ENCODE data around the gene TBX4.

The TBX4 gene

DNA sequence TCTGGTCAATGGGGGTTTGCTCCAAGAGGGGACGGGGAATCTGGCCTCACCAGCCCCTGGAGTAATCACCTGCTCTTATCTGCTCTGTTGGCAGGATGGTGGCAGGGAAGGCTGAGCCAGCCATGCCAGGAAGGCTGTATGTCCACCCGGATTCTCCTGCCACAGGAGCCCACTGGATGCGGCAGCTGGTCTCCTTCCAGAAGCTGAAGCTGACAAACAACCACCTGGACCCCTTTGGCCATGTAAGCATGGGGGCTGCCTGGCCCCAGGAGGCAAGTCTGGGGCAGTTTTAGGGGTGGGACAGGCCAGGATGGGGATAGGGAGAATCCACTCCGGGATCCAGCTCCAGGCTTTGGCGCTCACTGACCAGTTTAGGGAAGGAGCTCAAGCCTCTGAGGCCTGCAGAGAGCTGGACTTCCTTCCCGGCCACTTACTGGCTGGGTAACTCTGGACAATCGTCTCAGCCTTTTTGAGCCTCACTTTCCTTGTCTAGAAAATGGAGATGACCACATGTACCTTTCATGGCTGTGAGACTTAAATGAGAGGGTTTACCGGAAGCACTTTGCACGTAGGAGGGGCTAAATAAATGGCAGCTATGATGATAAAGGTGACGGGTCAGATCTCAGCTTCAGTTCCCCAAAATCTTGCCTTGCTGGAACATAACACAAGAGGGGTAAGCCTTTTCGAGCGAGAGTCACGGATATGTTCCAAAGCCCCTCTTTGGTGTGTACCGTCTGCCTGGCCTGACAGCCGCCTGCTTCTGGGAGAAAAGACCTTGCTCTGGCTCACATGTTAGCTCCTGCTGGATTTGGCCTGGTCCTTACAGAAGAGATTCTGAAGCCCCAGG lies 15.4 kb downstream of the TBX4 start:
- DNase-seq = peak; percentile 46

DNA sequence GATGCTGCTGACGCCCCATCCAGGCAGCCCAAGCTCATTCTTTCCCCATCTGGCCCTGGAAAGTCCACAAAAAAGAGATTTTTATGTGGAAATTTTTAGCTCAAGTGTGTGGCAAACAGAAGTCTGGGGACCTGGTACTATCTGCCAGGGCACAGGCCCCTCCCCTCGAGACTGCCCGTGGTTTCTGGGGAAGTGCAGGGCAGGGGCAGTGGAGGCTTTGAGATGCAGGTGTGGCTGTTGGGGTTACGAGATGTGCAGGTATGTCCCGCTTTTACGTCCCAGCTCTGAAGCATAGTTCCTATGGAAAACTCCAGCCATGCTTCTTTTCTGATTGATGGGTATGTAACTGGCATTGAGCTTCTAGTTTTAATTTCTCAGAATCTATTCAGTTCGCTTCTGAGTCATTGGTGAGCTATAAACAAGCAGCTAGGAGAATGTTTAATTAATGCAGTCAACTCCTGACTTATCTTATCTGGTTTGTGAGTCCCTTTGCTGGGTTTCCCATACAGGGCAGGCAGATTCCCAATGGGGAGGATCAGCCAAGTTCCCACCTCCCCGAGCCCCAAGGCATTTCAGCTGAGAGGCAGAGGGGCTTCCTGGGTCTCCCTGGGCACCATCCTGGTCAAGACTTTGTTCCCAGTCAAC lies 16.2 kb downstream of the TBX4 start:
- no peak for DNase-seq

DNA sequence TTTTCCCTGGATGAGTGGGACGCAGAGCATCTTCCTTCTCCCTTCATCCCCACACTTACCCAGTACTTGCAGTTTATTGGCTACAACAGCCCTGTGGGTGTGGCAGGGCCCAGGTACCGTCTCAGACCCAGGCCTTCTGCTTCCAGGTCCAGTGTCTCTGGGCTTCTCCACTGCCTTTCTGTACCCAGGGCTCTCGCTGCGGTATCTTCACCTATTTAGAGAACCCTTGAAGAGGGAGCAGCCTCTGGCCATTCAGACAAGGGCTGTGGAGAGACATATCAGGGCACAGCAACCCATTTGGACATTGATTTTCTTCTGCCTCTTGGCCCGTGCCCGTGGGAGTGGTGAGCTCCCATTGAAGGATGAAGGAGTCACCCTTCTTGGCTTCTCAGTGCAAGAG lies 17.3 kb downstream of the TBX4 start:
- no peak for DNase-seq

DNA sequence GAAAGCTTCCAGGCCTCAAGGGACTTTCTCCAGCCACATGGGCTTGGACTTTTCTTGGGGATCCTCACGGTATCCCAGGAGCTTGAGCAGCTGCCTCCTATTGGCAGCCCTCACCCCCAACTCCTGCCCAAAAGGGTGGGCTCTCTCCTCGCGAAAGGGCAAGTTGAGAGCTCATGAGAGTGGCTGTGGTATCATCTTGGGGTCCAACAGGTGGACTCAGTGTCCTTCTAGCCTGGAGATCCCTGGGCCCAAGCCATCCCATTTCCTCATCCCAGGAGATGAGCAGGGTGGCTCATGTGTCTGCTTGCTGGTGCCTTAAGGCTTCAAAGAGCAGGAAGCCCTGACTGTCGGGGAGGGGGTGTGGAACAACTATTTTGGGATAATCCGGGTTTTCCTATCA lies 17.7 kb downstream of the TBX4 start:
- peak; percentile 22 for DNase-seq

DNA sequence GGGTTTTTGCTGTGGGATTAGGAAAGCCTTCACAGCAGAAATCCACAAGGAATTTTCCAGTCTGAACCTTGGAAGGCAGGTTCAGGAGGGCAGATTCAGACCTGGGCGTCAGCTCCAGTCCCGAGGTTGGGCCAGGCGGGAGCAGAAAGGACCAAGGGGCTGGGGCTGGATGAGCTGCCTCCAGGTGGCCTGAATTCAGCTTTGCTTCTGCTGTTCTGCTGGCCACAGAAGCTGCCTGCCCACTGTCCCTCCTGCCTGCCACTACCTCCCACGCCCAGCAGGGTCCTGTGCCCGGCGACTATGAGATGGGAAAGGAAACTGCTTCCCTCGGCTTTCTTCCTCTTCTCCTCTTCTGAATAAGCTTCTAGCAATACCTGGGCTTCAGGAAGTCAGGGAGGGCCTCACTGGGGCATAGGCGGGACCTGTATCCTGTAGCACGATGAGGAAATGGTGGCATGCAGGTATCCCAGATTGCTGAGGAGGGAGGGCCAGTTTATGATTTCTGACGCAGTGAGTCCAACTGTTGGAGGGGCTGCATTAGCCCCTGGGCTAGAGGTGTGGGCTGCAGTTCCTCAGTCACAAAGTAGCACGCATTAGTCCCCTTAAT lies 18.4 kb downstream of the TBX4 start:
- DNase-seq = peak; percentile 55

DNA sequence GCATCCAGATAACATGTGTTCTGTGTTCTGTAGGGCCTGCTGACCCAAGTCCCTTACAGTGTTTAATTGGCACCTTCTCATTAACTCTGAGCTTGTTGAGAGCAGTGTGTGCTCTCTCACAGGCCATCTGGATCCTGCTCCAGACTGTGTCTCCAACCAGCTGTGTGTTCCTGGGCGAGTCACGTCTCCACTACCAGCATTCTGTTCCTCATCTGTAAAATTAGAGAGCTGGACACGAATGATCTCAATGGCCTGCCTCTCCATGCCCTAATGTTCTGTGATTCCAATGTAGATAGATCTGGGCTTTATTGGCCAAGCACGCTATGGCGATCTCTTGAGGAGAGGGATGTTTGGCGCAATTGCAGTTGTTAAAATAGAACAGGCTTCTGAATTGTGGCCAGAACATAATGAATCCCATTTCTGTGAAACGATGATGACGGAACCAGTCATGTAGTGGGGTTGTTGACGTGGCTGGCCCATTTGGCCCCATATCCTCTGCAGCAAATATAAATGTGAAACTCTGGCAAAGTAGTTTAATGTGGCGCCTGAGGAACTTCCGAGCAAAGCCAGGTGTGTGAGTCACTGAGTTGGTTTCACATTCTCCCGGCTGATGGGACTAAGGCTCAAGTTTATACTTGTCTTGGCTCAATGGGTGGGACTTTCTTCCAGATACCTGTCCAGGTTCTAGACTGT lies 22.2 kb downstream of the TBX4 start:
- no peak for DNase-seq

DNA sequence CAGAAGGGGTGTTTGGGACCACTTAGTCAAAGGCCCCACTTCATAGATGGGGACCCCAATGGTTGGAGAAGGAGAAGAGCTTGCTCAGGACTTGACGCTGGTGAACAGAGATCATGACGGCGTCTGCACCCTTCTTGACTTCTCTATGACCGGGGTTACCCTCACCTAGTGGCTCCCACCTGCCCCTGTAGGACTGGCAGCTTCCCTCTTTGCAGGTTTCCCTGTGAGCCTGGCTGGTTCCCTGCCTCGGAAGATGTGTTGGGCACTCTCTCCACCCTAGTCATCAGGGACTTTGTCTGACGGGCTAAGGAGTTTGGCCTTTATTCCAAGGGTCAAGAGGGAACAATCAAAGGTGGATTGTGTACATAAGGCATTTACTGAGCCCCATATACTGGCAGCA lies 22.7 kb downstream of the TBX4 start:
- DNase-seq = peak; percentile 48

DNA sequence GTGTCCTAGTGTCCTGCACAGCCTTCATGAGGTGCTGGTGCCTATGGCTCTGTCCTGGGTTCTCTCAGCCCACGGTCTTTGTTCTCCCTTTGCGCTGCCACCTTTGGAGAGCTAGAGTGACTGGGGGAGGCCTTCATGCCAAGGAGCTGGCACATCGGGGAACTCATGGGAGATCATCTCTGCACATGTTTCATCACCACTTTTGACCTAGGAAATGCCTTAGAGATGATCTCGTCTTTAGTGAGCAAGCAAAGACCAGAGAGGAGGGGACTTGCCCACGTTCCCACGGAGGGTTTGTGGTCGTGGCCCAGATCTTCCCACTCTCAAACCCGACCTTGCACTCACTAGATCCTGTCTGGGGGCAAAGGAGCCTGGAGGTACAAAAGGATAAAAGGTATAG lies 23.5 kb downstream of the TBX4 start:
- DNase-seq = peak; percentile 24

DNA sequence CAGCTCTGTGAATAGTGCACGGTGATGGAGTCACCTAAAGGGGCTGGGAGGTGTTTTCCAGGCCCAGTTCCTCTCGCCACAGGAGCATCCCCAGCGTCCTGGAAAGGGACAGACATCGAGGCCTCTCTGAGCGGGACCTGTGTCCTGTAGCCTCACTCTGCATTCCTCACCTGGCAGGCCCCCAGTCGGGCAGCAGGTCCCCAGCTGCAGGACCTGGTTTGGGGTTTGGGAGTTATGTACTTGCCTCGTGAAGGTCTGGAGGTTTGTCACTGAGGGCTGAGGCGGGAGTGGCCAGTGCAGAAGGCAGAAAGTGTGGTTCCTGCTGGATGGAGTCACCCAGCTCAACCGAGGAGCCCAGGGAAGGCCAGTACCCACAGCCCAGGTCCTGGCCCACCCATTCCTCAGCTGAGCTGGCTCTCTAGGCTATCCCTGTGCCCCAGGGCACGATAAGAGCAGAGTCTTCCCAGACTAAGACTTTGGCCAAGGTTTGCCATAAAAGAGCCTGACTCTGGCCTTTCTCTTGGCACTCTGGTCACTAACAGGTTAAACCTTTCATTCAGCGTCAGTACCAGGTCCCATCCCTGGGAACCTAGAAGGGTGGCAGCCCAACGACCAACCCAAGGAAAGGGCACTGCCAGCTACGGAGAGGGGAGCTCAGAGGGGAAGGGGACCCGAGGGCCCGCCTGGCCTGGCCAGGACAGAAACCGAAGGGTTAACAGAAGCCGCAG lies 24.4 kb downstream of the TBX4 start:
- DNase-seq = peak; percentile 41

DNA sequence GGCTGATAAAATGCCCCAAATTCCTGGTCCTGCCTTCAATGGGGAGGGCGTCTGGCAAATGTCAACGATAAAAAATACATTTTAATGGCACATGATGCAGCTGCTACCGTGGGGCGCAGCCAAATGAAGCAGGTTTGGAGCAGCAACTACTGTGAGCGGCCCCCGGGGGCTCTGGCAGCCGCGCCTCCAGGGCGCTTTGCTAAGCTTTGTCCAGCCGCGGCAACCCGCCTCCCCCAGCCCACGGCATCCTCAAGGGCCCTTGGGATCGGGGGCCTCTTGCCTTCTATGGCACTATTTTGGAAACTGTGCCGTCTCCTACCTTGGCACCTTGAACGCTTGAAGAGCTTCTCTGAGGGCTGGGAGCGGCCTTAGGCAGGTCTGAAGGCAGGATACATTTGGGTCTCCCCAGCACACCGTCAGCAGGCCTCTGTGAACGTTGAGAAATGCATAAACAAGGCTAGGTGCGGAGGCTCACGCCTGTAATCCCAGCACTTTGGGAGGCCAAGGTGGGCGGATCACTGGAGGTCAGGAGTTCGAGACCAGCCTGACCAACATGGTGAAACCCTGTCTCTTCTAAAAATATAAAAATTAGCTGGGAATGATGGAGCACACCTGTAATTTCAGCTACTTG lies 25.1 kb downstream of the TBX4 start:
- DNase-seq = peak; percentile 52

DNA sequence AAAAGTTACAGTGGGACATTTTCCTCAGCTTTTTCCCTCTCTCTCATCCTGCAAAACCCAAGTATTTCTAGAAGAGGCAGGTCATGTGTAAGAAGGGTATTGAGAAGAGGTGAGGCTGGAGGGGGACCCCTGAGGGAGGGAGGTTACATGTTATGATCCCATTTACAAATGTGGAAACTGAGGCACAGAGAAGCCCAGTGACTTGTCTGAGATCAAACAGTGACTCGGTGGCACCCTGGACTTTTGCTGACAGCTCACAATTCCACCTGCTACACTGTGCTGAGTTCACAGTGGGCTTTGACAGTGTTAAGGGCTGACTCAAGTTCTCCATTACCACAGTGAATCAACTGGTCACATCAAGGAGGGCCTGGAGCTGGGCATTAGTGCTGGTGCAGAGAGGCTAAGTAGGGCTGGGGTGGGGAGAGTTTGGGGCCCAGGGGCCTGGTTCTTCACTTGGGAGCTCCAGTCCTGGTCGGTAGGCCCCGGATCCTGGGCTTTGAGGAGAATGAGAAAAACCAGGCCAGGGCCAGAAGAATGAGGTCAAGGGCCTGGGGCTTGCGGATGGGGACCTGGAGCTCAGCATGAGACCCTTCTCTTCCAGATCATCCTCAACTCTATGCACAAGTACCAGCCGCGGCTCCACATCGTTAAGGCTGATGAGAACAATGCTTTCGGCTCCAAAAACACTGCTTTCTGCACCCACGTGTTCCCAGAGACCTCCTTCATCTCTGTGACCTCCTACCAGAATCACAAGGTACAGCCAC lies 26.0 kb downstream of the TBX4 start:
- DNase-seq = peak; percentile 24

DNA sequence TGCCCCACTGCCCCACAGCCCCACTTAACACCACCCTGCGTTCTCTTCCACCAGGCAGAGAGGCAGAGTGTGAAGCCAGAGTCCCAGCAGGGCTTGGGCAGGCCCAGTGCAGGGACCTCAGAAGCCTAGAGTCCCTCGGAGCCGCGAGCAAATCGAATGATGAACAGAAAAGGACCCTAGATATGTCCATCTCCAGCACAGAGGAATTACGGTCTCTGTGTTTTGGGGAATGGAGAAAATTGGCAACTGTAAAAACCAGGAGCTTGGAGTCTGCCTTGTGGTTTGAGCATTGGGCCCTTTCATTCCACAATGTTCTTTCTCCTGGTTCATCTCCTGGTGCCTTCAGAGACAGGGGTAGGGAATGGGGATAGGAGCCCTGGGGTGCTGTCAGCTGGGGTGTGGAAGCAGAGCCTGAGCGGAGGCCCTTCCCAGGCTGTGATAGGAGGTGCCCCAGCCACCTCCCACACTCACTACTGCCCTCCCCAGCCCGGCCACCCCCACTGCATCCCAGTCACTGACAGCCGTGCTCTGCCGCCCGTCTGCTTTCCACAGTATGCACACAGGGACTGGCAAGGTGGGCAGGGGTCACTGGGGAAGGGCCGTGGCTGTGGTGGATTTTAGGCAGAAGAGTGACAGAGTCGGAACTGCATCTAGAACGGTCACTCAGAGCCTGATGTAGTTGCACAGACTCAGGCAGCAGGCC lies 26.7 kb downstream of the TBX4 start:
- peak; percentile 58 for DNase-seq

DNA sequence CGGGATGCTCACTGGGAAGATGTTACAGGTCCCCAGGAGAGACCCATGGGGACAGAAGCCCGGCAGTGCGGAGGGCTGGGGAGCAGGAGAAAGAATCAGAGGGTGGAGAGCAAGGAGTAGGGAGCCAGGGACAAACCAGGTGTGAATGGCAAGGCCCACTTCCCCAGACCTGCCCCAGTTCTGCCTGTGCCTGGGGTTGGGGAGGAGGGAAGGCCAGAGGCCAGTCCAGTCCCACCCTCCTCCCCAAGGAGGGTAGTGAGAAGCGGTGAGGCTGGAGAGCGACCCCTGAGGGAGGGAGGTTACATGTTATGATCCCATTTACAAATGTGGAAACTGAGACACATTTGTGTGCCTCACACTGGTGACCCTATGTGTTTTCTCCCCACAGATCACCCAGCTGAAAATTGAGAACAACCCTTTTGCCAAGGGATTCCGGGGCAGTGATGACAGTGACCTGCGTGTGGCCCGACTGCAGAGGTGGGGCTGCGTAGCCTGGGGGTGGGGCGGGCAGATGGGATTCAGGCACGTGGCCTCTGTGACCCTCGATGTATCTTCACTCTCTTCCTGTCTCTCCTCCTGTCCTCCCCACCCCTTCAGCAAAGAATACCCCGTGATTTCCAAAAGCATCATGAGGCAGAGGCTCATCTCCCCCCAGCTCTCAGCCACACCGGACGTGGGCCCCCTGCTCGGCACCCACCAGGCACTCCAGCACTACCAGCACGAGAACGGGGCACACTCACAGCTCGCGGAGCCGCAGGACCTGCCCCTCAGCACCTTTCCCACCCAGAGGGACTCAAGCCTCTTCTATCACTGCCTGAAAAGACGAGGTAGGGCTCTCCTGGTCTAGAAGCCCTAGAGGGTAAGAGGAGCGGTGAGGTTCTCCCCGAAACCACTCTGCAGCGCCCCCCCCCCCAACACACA lies 27.5 kb downstream of the TBX4 start:
- DNase-seq = peak; percentile 52

DNA sequence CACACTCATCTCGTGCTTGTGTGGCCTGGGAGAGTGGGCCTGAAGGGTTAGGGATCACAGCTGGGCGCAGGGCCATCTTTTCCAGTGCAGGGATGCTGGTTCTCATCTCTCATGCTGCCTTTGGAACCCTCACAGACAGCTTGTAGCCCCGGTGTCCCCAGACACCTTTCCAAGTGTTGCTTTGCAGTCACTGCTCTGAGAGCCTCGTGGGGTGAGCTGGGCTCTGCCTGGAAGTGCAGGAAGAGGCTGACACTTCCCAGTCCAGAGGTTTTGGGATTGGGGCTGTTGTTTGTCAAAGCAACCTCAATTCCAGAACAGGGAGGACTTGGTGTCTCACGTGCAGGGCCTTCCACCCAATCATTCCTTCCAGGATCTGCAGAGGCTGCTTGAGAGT lies 28.2 kb downstream of the TBX4 start:
- peak; percentile 34 for DNase-seq

DNA sequence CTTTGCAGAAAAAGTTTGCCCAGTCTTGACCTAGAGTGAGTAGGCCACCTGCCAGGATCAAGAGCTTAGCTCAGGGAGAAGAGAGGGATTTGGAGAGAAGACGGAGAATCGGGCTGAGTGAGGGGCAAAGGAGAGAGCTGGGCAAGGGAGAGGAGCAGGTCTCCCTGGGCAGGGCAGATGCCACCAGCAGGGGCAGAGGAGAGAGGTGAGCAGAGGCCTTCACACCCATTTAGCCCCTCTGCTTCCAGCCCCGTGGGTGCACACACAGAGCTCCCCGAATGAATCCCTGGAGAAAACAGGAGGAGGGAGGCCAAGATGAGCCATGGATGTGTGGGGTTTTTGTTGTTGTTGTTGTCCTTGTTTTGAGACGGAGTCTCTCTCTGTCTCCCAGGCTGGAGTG lies 29.2 kb downstream of the TBX4 start:
- peak; percentile 30 for DNase-seq

DNA sequence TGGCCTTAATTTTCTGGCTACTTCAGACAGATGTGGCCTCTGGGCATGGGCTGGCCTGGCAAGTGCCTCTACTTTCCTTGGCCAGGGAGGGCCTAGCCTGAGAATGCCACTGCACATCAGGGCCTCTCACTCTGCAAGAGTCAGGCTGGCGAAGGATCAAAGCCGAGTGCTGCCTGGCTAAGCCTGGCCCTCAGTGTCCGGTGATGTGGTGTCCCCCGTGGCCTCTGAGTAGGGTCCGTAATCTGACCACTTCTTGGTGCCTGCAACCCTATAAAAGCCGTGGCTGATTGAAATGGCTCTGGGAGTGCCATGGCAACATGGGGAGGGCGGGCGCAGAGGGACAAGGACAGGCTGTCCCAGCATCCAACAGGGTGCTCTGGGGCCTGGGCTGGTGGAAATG lies 30.2 kb downstream of the TBX4 start:
- peak; percentile 44 for DNase-seq

DNA sequence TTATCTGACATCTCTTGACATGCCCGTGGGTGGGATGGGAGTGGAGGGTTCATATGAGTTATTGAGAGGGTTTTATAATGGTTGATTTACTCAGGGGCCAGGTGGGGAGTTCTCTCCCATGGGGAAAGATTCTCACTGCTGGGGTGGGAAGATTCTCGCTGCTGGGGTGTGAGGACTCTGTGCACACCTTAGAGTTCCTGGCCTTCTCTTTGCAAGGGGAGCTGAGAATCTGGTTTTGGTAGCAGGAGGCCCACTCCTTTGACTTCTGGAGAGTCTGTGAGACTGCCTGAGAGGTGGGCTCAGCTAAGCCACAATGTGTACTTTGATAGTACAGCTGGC lies 31.5 kb downstream of the TBX4 start:
- peak; percentile 16 for DNase-seq

DNA sequence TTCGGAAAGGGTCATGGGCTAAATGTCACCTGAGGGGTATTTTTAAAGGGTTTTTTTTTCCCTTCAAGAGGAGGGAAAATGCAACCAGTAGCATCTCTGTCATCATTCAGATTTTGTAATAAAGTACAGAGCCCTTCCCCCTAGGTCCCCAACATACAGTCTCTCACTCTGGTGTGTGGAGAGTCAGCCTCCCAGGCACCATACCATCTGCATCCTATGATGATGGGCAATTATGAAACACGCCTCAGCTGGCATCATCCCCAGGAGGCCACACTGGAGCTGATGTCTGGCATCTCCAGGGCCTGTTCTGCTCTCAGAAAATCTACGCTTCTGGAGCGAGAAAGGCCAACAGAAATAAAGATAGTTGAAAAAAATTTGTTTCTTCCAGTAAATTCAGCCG lies 32.0 kb downstream of the TBX4 start:
- DNase-seq = no peak

DNA sequence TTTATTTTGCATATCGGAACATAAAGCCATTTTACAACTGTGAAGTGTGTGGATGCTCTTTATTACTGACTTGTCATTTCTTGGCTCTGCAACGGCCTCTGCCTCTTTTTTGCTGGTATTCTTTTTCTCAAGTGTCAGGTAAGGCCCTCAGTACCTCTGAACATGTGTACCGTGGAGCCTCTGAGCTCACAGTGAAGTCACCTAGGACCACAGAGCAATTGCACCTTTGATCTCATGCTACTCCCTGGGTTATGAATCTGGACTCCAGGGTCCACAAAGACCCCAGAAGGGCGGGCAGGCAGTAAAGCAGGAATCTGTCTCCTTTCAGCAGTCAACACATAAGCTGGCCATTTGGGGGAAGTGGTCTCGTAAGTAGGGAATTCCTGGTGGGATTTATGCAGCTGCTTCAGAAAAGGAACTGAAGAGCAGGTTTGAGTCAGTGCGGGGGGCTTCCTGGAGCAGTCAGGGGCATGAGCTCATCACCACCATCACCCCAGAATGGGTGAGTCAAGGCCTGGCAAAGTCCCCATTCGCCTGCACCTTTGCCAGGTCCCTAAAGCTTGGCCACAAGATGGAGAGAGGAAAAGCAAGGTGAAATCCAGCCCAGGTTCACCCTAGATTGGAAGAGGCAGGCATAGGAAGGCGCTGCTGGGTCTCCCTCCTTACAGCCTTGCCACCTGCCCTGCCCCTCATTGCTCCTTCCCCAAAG lies 33.0 kb downstream of the TBX4 start:
- DNase-seq = no peak

Data from activated effector memory CD4-positive, alpha-beta T cell treated with anti-CD3 and anti-CD28 coated beads, Interleukin-2, amount 50 U/mL, for 16 hours (primary cell).